ENCODE results near the gene ERG.

DNA sequence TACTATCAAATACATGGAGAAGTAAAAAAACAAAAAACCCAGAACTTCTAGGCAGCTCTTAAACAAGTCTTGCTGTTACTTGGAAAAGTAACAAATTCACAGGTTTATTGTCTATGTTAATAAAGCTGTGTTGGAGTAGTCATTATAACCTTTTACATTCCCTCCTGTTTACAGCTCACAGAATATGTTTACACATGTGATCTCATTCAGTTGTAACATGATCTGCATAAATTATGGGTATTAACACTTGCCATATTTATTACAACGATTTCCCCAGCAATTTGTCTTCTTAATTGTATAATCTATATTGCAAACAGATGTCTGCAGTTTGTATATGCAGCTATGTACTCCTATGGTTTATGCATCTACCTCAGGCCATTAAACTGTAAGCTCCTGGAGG lies 28.6 kb downstream of the ERG start:
- TF ChIP-seq, protein P1, sequence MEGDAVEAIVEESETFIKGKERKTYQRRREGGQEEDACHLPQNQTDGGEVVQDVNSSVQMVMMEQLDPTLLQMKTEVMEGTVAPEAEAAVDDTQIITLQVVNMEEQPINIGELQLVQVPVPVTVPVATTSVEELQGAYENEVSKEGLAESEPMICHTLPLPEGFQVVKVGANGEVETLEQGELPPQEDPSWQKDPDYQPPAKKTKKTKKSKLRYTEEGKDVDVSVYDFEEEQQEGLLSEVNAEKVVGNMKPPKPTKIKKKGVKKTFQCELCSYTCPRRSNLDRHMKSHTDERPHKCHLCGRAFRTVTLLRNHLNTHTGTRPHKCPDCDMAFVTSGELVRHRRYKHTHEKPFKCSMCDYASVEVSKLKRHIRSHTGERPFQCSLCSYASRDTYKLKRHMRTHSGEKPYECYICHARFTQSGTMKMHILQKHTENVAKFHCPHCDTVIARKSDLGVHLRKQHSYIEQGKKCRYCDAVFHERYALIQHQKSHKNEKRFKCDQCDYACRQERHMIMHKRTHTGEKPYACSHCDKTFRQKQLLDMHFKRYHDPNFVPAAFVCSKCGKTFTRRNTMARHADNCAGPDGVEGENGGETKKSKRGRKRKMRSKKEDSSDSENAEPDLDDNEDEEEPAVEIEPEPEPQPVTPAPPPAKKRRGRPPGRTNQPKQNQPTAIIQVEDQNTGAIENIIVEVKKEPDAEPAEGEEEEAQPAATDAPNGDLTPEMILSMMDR (IDR thresholded peaks at IDR 0.05; ENCODE audit: low read depth, low read length), result no peak
- no peak for TF ChIP-seq POLR2A (IDR thresholded peaks at IDR 0.05; ENCODE audit: extremely low read depth, insufficient read length)
